ENCODE results near the gene MAST3. TPM values are rescaled to one million over a fixed set of nuclear protein-coding genes. Genes with fewer than 3 reads are reported as not detected.

MAST3 gene
- total RNA-seq, 1 donor from 2014 or later: 9.6 TPM

- DNase-seq (ENCODE audit: extremely low spot score in 2 of 2): no peak
- H3K4me3 ChIP-seq: no peak overlapping the region
- H3K27me3 ChIP-seq: no peaks in the 10 kb centered on the region
- intact Hi-C loops (cut with DNase I): no loop called here
- H3K4me1 ChIP-seq: no peaks in the 10 kb centered on the region
- no peak overlapping the region for H3K27ac ChIP-seq
- peaks cover 0 to 44% of the 10 kb centered on the region in 2 donors for H3K36me3 ChIP-seq
- H3K9me3 ChIP-seq: no peaks in the 10 kb centered on the region
- no peak for TF ChIP-seq POLR2A (IDR thresholded peaks at IDR 0.05)
These were observed 47.3 kb downstream of the MAST3 start for GRCh38 chr19:18144906-18145305.

- H3K4me3 ChIP-seq: no peak overlapping the region
- intact Hi-C loops (cut with DNase I): no loop called here
- H3K27ac ChIP-seq: no peak overlapping the region
- H3K4me1 ChIP-seq: no peaks in the 10 kb centered on the region
- H3K36me3 ChIP-seq: peaks cover 0 to 43% of the 10 kb centered on the region in 2 donors
- no peak for DNase-seq (ENCODE audit: extremely low spot score in 2 of 2)
- no peak for TF ChIP-seq POLR2AphosphoS5 (IDR thresholded peaks at IDR 0.05; ENCODE audit: insufficient read depth in 1 of 2, low read depth in 1 of 2)
- TF ChIP-seq POLR2A (IDR thresholded peaks at IDR 0.05): no peak
- no peak for TF ChIP-seq CTCF (IDR thresholded peaks at IDR 0.05)
- H3K9me3 ChIP-seq: no peaks in the 10 kb centered on the region
- no peaks in the 10 kb centered on the region for H3K27me3 ChIP-seq
These were observed 47.9 kb downstream of the MAST3 start for GRCh38 chr19:18145391-18145999.

- Histone ChIP-seq H3K27me3 (no peaks in the 10 kb centered on the region), H3K36me3 (peaks cover 0 to 32% of the 10 kb centered on the region in 2 donors)
- intact Hi-C loops (cut with DNase I): no loop called here
These were observed 49.8 kb downstream of the MAST3 start for GRCh38 chr19:18147396-18147795.

GRCh38 chr19:18149596-18149975 is 52.0 kb downstream of the MAST3 start:
- TF ChIP-seq CTCF (IDR thresholded peaks at IDR 0.05) (no peak), POLR2A (IDR thresholded peaks at IDR 0.05) (no peak)
- intact Hi-C loops (cut with DNase I): no loop called here
- peaks cover 0 to 17% of the 10 kb centered on the region in 2 donors for H3K36me3 ChIP-seq
- H3K27ac ChIP-seq: no peak overlapping the region
- no peak overlapping the region for H3K4me3 ChIP-seq
- no peaks in the 10 kb centered on the region for H3K9me3 ChIP-seq
- H3K27me3 ChIP-seq: no peaks in the 10 kb centered on the region
- H3K4me1 ChIP-seq: peaks cover 23% of the 10 kb centered on the region
- no peak for DNase-seq (ENCODE audit: extremely low spot score in 2 of 2)

More at GRCh38 chr19:18147396-18147795, 49.8 kb downstream of the MAST3 start:
- H3K4me1 ChIP-seq: peaks cover 11% of the 10 kb centered on the region
- H3K9me3 ChIP-seq: no peaks in the 10 kb centered on the region
- DNase-seq (ENCODE audit: extremely low spot score in 2 of 2): no peak
- no peak overlapping the region for H3K27ac ChIP-seq
- H3K4me3 ChIP-seq: no peak overlapping the region
- TF ChIP-seq CTCF (IDR thresholded peaks at IDR 0.05): no peak
- TF ChIP-seq POLR2AphosphoS5 (IDR thresholded peaks at IDR 0.05; ENCODE audit: insufficient read depth in 1 of 2, low read depth in 1 of 2): no peak
- no peak for TF ChIP-seq POLR2A (IDR thresholded peaks at IDR 0.05)

- Histone ChIP-seq H3K4me1 (peaks cover 36% of the 10 kb centered on the region), H3K36me3 (peaks cover 0 to 4% of the 10 kb centered on the region in 2 donors), H3K4me3 (no peak overlapping the region), H3K27ac (no peak overlapping the region), H3K27me3 (no peaks in the 10 kb centered on the region), H3K9me3 (no peaks in the 10 kb centered on the region)
- DNase-seq (ENCODE audit: extremely low spot score in 2 of 2): no peak
- TF ChIP-seq POLR2AphosphoS5 (IDR thresholded peaks at IDR 0.05; ENCODE audit: insufficient read depth in 1 of 2, low read depth in 1 of 2) (no peak), CTCF (IDR thresholded peaks at IDR 0.05) (no peak), POLR2A (IDR thresholded peaks at IDR 0.05) (no peak)
- intact Hi-C loops (cut with DNase I): no loop called here
These were observed 53.4 kb downstream of the MAST3 start for GRCh38 chr19:18150776-18151624.

Data from vagina (tissue), 2 donors.